Osteocyte (in vitro differentiated cells): ENCODE measurements around the gene ARHGEF3. TPM values are rescaled to one million over a fixed set of nuclear protein-coding genes. Genes with fewer than 3 reads are reported as not detected.

Experiments used
- DNase-seq: peaks from one replicate; pipeline ENCODE4 v3.0.0; 2021; ENCODE audit warnings: mixed read lengths; ENCODE audit not compliant: unreplicated experiment; ENCODE audit errors: extremely low spot score
- H3K27ac Mint-ChIP-seq: one replicate; pipeline ENCODE4 v1.8.0; 2021; ENCODE audit warnings: mild to moderate bottlenecking, mixed read lengths; ENCODE audit not compliant: unreplicated experiment
- H3K27me3 Mint-ChIP-seq: one replicate; pipeline ENCODE4 v1.8.0; 2021; ENCODE audit warnings: mixed read lengths; ENCODE audit not compliant: unreplicated experiment
- H3K36me3 Mint-ChIP-seq: one replicate; pipeline ENCODE4 v1.8.0; 2021; ENCODE audit warnings: mixed read lengths; ENCODE audit not compliant: unreplicated experiment
- H3K4me1 Mint-ChIP-seq: one replicate; pipeline ENCODE4 v1.8.0; 2021; ENCODE audit warnings: mixed read lengths; ENCODE audit not compliant: unreplicated experiment
- H3K4me3 Mint-ChIP-seq: one replicate; pipeline ENCODE4 v1.8.0; 2021; ENCODE audit warnings: mild to moderate bottlenecking, moderate library complexity, mixed read lengths; ENCODE audit not compliant: unreplicated experiment
- H3K9me3 Mint-ChIP-seq: one replicate; pipeline ENCODE4 v1.8.0; 2021; ENCODE audit warnings: mixed read lengths; ENCODE audit not compliant: unreplicated experiment
- CTCF ChIP-seq: fragments of 200-600 bp; sonication (generic); IDR thresholded peaks from 2 replicates; pipeline ENCODE4 v1.5.0; 2021; ENCODE audit warnings: antibody characterized with exemption, mild to moderate bottlenecking, moderate library complexity
- total RNA-seq: library from RNA; stranded (reverse); gene quantifications from 2 replicates; pipeline ENCODE4 v1.2.1, GENCODE V29; 2021

Gene ARHGEF3
- total RNA-seq, 1 donor from 2014 or later: 2.5 TPM

GRCh38 chr3:56754741-56755417 is 46.9 kb downstream of the ARHGEF3 start:
- no peak for TF ChIP-seq CTCF
- Mint-ChIP-seq H3K9me3 (no peaks in the 10 kb centered on the region), H3K4me1 (peaks cover 9% of the 10 kb centered on the region), H3K27ac (no peak overlapping the region), H3K36me3 (no peaks in the 10 kb centered on the region), H3K27me3 (no peaks in the 10 kb centered on the region), H3K4me3 (no peak overlapping the region)
- DNase-seq: no peak

GRCh38 chr3:56753206-56753820 is 48.4 kb downstream of the ARHGEF3 start:
- no peak overlapping the region for H3K4me3 Mint-ChIP-seq
- H3K36me3 Mint-ChIP-seq: no peaks in the 10 kb centered on the region
- H3K27ac Mint-ChIP-seq: no peak overlapping the region
- DNase-seq: no peak
- TF ChIP-seq CTCF: no peak
- no peaks in the 10 kb centered on the region for H3K27me3 Mint-ChIP-seq
- peaks cover 3% of the 10 kb centered on the region for H3K9me3 Mint-ChIP-seq
- peaks cover 3% of the 10 kb centered on the region for H3K4me1 Mint-ChIP-seq

- peaks cover under 1% of the 10 kb centered on the region for H3K4me1 Mint-ChIP-seq
- no peak for TF ChIP-seq CTCF
- no peak for DNase-seq
- no peak overlapping the region for H3K27ac Mint-ChIP-seq
- H3K27me3 Mint-ChIP-seq: no peaks in the 10 kb centered on the region
- no peak overlapping the region for H3K4me3 Mint-ChIP-seq
- H3K9me3 Mint-ChIP-seq: peaks cover 3% of the 10 kb centered on the region
- no peaks in the 10 kb centered on the region for H3K36me3 Mint-ChIP-seq
Measured at GRCh38 chr3:56751056-56751707, 50.6 kb downstream of the ARHGEF3 start.

GRCh38 chr3:56748663-56749231 is 53.0 kb downstream of the ARHGEF3 start:
- Mint-ChIP-seq H3K27ac (no peak overlapping the region), H3K4me1 (no peaks in the 10 kb centered on the region), H3K27me3 (no peaks in the 10 kb centered on the region), H3K9me3 (peaks cover 3% of the 10 kb centered on the region), H3K36me3 (no peaks in the 10 kb centered on the region), H3K4me3 (no peak overlapping the region)
- DNase-seq: no peak
- TF ChIP-seq CTCF: no peak

- DNase-seq: no peak
- no peaks in the 10 kb centered on the region for H3K4me1 Mint-ChIP-seq
- no peaks in the 10 kb centered on the region for H3K36me3 Mint-ChIP-seq
- H3K27me3 Mint-ChIP-seq: no peaks in the 10 kb centered on the region
- H3K9me3 Mint-ChIP-seq: peaks cover 3% of the 10 kb centered on the region
- H3K4me3 Mint-ChIP-seq: no peak overlapping the region
- no peak overlapping the region for H3K27ac Mint-ChIP-seq
- no peak for TF ChIP-seq CTCF
Measured at GRCh38 chr3:56747150-56747549, 54.6 kb downstream of the ARHGEF3 start.
